IPS-18a (cell line): ENCODE results near the gene RIT2.

Experiments used
- H3K27ac ChIP-seq: one replicate; pipeline ENCODE4 v1.5.1; 2013; ENCODE audit warnings: low read length
- H3K27me3 ChIP-seq: one replicate; pipeline ENCODE4 v1.6.1; 2013; ENCODE audit warnings: mild to moderate bottlenecking, low read length; ENCODE audit not compliant: control insufficient read depth, insufficient read depth
- H3K36me3 ChIP-seq: one replicate; pipeline ENCODE4 v1.6.1; 2013; ENCODE audit warnings: low read depth, low read length; ENCODE audit not compliant: control insufficient read depth
- H3K4me1 ChIP-seq: one replicate; pipeline ENCODE4 v1.6.1; 2013; ENCODE audit warnings: low read depth, low read length; ENCODE audit not compliant: control insufficient read depth
- H3K4me3 ChIP-seq: one replicate; pipeline ENCODE4 v1.5.1; 2013; ENCODE audit warnings: low read length
- H3K9ac ChIP-seq: one replicate; pipeline ENCODE4 v1.6.1; 2013; ENCODE audit warnings: mild to moderate bottlenecking, low read length, moderate library complexity
- H3K9me3 ChIP-seq: one replicate; pipeline ENCODE4 v1.6.1; 2013; ENCODE audit warnings: low read depth, low read length; ENCODE audit not compliant: control insufficient read depth

The RIT2 gene

DNA sequence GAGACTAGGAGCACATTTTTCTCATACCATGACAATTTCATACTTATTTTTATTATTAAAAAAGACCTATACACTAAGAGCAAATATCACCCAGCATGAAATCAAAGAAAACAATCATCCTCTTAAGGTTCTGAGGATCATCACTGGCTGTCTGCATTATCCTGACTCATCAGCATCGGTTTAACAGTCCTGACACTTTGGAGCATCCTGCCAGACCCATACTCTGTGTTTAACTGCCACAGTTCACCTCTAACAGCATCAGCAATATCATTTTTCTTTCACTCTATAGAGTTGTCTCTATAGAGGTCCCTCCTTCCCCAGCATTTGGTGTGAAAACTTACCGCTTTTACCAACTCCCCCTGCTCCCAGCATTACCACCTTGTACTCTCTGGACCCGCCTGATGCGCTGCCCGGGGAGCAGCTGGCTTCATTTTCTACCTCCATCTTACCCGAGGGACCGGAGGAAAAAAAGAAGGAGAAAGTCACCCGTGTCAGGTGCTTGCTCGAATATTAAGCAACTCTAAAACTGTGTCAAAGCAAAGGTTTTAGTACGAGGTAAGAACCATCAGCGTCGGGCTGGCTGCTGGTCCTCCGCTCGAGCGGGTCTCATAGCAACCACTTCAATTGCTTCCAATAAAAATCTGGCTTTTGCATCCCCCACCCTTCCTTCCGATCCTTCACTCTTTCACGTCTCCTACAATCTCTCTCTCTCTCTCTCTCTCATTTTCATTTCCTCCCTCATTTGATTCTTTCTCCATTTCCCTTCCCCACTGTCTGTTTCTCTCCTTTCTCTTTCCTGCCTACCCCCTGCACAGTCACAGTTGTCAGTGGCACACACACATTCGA lies at the start of gene RIT2:
RIT2 (minus strand) TSS at position 610 of the 846 bp plus-strand sequence.
- Histone ChIP-seq H3K4me3 (no peak within 1 kb of the TSS), H3K36me3 (no peaks in the 10 kb centered on the region), H3K27ac (no peak within 1 kb of the TSS), H3K4me1 (peaks cover 3% of the 10 kb centered on the region), H3K9me3 (no peaks in the 10 kb centered on the region), H3K9ac (no peak within 1 kb of the TSS), H3K27me3 (no peaks in the 10 kb centered on the region)

DNA sequence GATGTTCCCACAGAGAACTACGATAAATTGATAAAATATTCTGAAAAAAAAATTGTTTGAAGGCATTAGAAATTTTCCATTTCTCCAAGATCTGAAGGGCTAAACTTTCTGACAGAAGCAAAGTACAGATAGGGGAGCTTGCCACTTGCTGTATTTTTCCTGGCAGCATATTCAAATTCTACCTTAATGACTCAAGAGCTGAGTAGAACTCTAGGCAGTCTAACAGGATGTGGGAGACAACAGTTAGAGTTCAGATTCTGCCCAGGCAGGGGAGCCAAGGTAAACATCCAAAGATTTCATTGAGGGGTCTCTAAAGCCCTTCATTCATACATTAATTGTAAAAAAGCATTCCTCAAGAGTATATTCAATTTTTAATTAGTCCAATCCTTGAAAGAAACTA lies 46.0 kb upstream of the RIT2 start:
- peaks cover 17% of the 10 kb centered on the region for H3K9me3 ChIP-seq
- H3K27me3 ChIP-seq: no peaks in the 10 kb centered on the region
- H3K27ac ChIP-seq: no peak overlapping the region
- H3K9ac ChIP-seq: no peak overlapping the region
- no peaks in the 10 kb centered on the region for H3K4me1 ChIP-seq
- no peaks in the 10 kb centered on the region for H3K36me3 ChIP-seq
- no peak overlapping the region for H3K4me3 ChIP-seq

DNA sequence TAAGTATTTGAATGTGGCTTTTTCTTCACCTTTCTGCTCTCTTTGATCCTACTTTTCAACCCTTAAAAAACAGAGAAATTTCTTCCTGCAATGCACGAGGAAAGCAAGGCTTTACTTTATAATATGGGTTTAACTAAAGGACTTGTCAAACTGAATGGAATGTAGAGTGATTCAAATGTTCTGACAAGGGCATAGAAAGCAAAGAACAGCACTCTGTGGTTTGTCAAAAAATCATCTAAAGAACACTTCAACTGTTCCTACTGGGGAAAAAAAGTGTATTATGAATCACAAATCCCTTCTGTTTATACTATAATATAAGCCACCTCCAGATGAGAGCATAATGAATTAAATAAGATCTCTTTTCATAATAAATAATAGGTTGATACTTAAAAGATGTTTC lies 45.0 kb upstream of the RIT2 start:
- Histone ChIP-seq H3K27me3 (no peaks in the 10 kb centered on the region), H3K9me3 (peaks cover 17% of the 10 kb centered on the region), H3K4me3 (no peak overlapping the region)

DNA sequence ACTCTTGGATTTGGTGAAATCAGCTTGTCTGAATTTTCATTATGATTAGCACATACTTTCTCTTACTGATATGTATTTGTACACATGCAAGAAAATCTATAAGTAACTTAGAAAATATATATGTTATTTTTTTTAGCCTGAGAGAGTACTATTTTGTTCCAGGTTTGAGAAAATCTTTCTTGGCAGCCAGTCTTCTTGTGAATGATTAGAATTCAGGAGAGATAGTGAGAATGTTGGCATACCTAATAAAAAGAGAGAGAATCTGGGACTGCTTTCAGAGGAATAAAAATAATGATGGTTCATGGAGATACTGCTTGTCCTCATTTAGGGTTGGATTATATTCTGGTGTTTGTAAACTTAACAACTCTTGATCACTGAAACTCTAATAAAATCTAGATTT lies 44.4 kb upstream of the RIT2 start:
- Histone ChIP-seq H3K9me3 (peaks cover 13% of the 10 kb centered on the region), H3K27ac (no peak overlapping the region), H3K36me3 (no peaks in the 10 kb centered on the region), H3K27me3 (no peaks in the 10 kb centered on the region), H3K9ac (no peak overlapping the region), H3K4me1 (no peaks in the 10 kb centered on the region), H3K4me3 (no peak overlapping the region)

More for the DNA sequence above, 45.0 kb upstream of the RIT2 start:
- no peak overlapping the region for H3K27ac ChIP-seq
- no peak overlapping the region for H3K9ac ChIP-seq
- H3K4me1 ChIP-seq: no peaks in the 10 kb centered on the region
- H3K36me3 ChIP-seq: no peaks in the 10 kb centered on the region

DNA sequence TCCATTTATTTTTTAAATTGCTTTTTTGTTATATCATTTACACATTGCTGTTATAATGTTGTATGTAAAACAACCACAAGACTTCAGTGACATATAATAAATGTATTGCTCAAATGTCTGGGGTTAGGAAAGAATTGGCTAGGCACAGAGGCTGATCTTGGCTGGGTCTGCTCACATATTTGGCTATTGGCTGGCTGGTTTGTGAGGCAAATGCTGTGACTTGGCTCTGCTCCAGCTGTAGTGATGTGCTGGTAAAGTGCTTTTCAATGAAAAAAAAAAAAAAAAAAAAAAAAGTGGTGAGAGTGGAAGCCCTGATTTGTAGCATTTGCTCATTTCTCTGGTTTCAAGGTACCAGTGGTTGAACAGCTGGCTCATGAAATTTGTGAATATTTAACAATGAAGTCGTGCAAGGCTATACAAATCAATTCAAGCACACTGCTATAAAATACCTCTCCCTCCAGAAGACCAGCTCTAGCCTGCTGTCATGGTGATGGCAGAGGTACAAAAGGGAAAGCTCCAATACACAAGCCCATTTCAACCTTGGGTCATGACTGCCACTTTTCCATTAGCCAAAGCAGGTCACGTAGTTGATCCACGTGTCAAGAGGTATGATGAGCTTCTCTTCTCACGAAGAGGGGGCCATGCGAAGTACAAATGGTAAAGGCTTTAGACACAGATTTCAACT lies 43.7 kb upstream of the RIT2 start:
- no peak overlapping the region for H3K27ac ChIP-seq

DNA sequence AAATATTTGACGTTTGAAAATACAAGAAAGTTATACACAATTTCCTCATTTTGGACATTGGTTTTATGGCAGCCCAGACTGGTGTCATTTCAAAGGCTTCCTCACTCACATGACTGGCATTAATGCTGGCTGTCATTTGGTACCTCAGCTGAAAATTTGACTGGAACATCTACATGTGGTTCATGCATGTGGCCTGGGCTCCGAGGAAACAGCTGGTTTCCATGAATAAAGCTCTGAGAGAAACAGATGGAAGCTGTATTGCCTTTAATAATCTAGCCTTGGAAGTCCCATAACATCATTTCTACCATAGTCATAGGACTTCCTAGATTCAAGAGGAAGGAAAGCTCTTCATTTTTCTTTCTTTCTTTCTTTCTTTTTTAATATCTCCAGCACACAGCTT lies 42.9 kb upstream of the RIT2 start:
- H3K4me3 ChIP-seq: no peak overlapping the region
- no peaks in the 10 kb centered on the region for H3K4me1 ChIP-seq
- no peak overlapping the region for H3K27ac ChIP-seq
- H3K36me3 ChIP-seq: no peaks in the 10 kb centered on the region
- H3K27me3 ChIP-seq: no peaks in the 10 kb centered on the region
- no peaks in the 10 kb centered on the region for H3K9me3 ChIP-seq
- no peak overlapping the region for H3K9ac ChIP-seq

More for the DNA sequence above, 43.7 kb upstream of the RIT2 start:
- Histone ChIP-seq H3K4me3 (no peak overlapping the region), H3K4me1 (no peaks in the 10 kb centered on the region), H3K9ac (no peak overlapping the region), H3K9me3 (peaks cover 6% of the 10 kb centered on the region), H3K36me3 (no peaks in the 10 kb centered on the region), H3K27me3 (no peaks in the 10 kb centered on the region)

DNA sequence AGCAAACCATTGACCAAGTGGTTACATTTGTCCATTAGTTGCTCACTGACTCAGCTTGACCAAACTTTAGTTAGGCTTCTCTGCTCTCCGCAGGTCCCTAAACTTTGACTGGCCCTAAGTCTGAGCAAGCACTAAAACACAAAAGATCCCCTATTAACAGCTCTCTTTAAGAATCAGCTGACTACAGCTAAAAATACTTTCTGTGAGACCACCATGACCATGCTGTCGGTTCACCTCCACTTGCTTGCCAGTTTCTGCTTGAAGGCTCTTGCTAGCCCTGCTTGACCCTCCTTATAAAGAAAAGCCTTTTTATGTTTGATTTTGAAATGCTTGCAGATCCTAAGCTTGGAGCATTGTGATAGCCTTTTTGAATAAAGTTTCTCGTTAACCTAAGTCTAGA lies 40.4 kb upstream of the RIT2 start:
- Histone ChIP-seq H3K4me3 (no peak overlapping the region), H3K27ac (no peak overlapping the region), H3K36me3 (no peaks in the 10 kb centered on the region), H3K27me3 (no peaks in the 10 kb centered on the region), H3K9ac (no peak overlapping the region), H3K4me1 (no peaks in the 10 kb centered on the region), H3K9me3 (no peaks in the 10 kb centered on the region)

DNA sequence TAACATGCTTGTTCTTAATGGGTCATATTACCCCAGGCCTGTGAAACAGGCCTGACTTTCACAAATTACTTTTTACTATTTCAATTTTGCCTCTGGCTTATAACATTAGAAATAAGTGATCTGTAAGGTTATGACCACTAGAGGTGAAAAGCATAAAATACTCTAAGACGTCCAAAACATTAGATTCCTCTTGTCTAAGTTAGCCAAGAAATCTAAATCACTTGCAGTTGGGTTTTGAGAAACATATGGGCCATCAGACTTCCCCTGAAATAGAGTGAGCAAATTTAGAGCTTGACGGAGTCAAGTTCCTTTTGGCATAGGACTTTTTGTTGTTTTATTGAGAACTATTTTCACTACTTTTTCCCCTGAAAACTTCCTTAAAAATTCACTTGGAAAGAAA lies 32.7 kb upstream of the RIT2 start:
- Histone ChIP-seq H3K27me3 (no peaks in the 10 kb centered on the region), H3K9ac (no peak overlapping the region), H3K4me1 (peaks cover 4% of the 10 kb centered on the region), H3K36me3 (no peaks in the 10 kb centered on the region), H3K9me3 (no peaks in the 10 kb centered on the region), H3K27ac (no peak overlapping the region), H3K4me3 (no peak overlapping the region)

DNA sequence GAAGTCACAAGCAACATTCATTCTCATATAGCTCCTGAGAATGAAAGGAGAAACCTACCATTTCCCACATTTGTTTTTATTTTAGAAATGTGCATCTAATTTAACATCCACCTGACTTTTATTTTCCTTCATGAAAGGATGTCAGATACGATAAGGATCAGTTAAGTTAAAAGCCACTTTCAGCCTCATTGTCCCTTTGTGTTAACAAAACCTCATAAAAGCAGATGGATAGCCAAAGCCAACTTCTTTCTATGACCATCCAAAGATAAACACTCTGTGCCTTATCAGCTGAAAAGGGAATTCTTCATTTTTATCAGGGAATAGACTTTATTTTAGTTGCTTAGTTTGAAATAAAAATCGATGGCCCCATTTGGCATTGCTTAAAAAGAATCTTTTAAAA lies 25.7 kb upstream of the RIT2 start:
- no peaks in the 10 kb centered on the region for H3K9me3 ChIP-seq
- no peak overlapping the region for H3K9ac ChIP-seq
- H3K4me1 ChIP-seq: no peaks in the 10 kb centered on the region
- H3K27me3 ChIP-seq: no peaks in the 10 kb centered on the region
- no peaks in the 10 kb centered on the region for H3K36me3 ChIP-seq
- H3K27ac ChIP-seq: no peak overlapping the region
- H3K4me3 ChIP-seq: no peak overlapping the region

DNA sequence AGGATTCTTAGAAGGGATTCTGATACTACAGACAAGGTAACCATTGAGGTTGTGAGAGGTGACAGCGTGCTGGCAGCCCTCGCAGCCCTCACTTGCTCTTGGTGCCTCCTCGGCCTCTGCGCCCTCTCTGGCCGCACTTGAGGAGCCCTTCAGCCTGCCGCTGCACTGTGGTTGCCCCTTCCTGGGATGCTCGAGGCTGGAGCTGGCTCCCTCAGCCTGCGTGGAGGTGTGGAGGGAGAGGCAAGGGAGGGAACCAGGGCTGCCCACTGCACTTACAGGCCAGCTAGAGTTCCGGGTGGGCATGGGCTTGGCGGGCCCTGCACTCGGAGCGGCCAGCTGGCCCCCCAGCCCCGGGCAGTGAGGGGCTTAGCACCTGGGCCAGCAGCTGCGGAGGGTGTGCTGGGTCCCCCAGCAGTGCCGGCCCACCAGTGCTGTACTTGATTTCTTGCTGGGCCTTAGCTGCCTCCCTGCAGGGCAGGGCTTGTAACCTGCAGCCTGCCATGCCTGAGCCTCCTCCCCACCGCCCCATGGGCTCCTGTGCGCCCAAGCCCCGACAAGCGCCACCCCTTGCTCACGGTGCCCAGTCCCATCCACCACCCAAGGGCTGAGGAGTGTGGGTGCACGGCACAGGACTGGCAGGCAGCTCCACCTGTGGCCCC lies 23.9 kb upstream of the RIT2 start:
- Histone ChIP-seq H3K9me3 (no peaks in the 10 kb centered on the region), H3K36me3 (no peaks in the 10 kb centered on the region), H3K27me3 (no peaks in the 10 kb centered on the region), H3K9ac (no peak overlapping the region), H3K4me3 (no peak overlapping the region), H3K4me1 (no peaks in the 10 kb centered on the region), H3K27ac (no peak overlapping the region)

DNA sequence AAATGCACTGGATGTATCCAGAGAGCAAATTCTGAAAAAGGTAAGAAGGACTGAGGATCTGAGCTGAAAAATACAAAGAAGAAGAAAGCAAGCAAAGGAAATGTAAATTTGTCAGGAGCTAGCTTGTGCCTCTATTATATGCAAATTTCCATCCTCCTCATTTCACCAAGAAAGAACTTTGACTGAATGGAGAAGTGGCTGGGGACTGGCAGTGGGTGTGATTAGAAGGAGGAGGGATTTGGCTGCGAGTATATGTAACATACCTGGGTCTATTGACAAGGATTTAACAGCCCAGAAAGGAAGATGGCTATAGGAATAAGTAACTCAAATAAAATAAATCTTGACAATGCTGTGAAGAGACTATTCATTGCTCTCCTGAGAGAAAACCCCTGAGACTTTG lies 19.4 kb upstream of the RIT2 start:
- Histone ChIP-seq H3K9me3 (peaks cover 3% of the 10 kb centered on the region), H3K27ac (no peak overlapping the region), H3K4me1 (no peaks in the 10 kb centered on the region), H3K9ac (no peak overlapping the region), H3K4me3 (no peak overlapping the region), H3K36me3 (no peaks in the 10 kb centered on the region), H3K27me3 (no peaks in the 10 kb centered on the region)
